IMR-90 (cell line): ENCODE data around the gene AUTS2. TPM values are rescaled to one million over a fixed set of nuclear protein-coding genes. Genes with fewer than 3 reads are reported as not detected.

Source experiments
- ATAC-seq: fragments of 200-7000 bp; cut with Tn5 transposase; 2 replicates; pipeline ENCODE4 v1.9.1; 2020; ENCODE audit warnings: low read depth, mild to moderate bottlenecking, moderate library complexity
- BruUV-seq: library from RNA; stranded (reverse); fragments of 400-500 nt; replicated peaks from 2 replicates; lab custom pipeline; 2021; lab: Mats Ljungman, UMichigan
- CTCF ChIA-PET: fragments of 300-600 bp; formaldehyde crosslinking; extraction: SDS; loops from one replicate; lab custom pipeline; 2021; ENCODE audit warnings: antibody characterized with exemption; lab: Yijun Ruan, JAX
- POLR2A ChIA-PET: fragments of 300-600 bp; sonication (Branson Sonifier 250); formaldehyde crosslinking; loops from one replicate; lab custom pipeline; 2022; ENCODE audit warnings: antibody characterized with exemption; ENCODE audit not compliant: unreplicated experiment; lab: Charles Lee
- DNase-seq: peaks from one replicate; pipeline ENCODE4 v3.0.0; 2013
- H2AFZ ChIP-seq: replicated peaks from 2 replicates; pipeline ENCODE3; 2013; ENCODE audit warnings: low read length, mild to moderate bottlenecking; ENCODE audit not compliant: poor library complexity
- H2AK5ac ChIP-seq: 2 replicates; pipeline ENCODE4 v1.6.1; 2013; ENCODE audit warnings: low read depth, low read length, inconsistent platforms
- H2AK9ac ChIP-seq: replicated peaks from 2 replicates; pipeline ENCODE3; 2013; ENCODE audit warnings: mild to moderate bottlenecking, low read depth, low read length, moderate library complexity; ENCODE audit not compliant: poor library complexity
- H2BK120ac ChIP-seq: 2 replicates; pipeline ENCODE4 v1.6.1; 2013; ENCODE audit warnings: low read depth, low read length, inconsistent platforms
- H2BK15ac ChIP-seq: 3 replicates; pipeline ENCODE4 v1.6.1; 2013; ENCODE audit warnings: low read depth, low read length, inconsistent platforms
- H2BK20ac ChIP-seq: 2 replicates; pipeline ENCODE4 v1.6.1; 2013; ENCODE audit warnings: low read depth, mild to moderate bottlenecking, inconsistent platforms, low read length, moderate library complexity
- H2BK5ac ChIP-seq: 2 replicates; pipeline ENCODE4 v1.6.1; 2013; ENCODE audit warnings: mild to moderate bottlenecking, low read depth, low read length, inconsistent platforms; ENCODE audit not compliant: poor library complexity, severe bottlenecking
- H3K14ac ChIP-seq: replicated peaks from 2 replicates; pipeline ENCODE4 v1.6.1; 2013; ENCODE audit warnings: low read depth, low read length, inconsistent platforms
- H3K18ac ChIP-seq: 2 replicates; pipeline ENCODE4 v1.6.1; 2013; ENCODE audit warnings: low read depth, low read length, control low read depth
- H3K23ac ChIP-seq: 2 replicates; pipeline ENCODE4 v1.6.1; 2013; ENCODE audit warnings: low read depth, low read length, inconsistent platforms
- H3K27ac ChIP-seq: 2 replicates; pipeline ENCODE4 v1.5.1; 2013; ENCODE audit warnings: mild to moderate bottlenecking, control low read depth, low read length; ENCODE audit not compliant: insufficient read depth
- H3K27me3 ChIP-seq: 2 replicates; pipeline ENCODE4 v1.6.1; 2013; ENCODE audit warnings: low read length; ENCODE audit not compliant: control insufficient read depth, insufficient read depth
- H3K36me3 ChIP-seq: 2 replicates; pipeline ENCODE4 v1.6.1; 2013; ENCODE audit warnings: low read length, mixed read lengths; ENCODE audit not compliant: control insufficient read depth, insufficient read depth
- H3K4ac ChIP-seq: 2 replicates; pipeline ENCODE4 v1.6.1; 2013; ENCODE audit warnings: low read depth, low read length, inconsistent platforms
- H3K4me1 ChIP-seq: 2 replicates; pipeline ENCODE4 v1.6.1; 2013; ENCODE audit warnings: low read length, mixed read lengths; ENCODE audit not compliant: control insufficient read depth, insufficient read depth
- H3K4me2 ChIP-seq: 2 replicates; pipeline ENCODE4 v1.6.1; 2013; ENCODE audit warnings: low read depth, mild to moderate bottlenecking, control low read depth, low read length, moderate library complexity
- H3K4me3 ChIP-seq: 2 replicates; pipeline ENCODE4 v1.5.1; 2013; ENCODE audit warnings: low read depth, mild to moderate bottlenecking, control low read depth, low read length, moderate library complexity; ENCODE audit not compliant: insufficient read depth
- H3K56ac ChIP-seq: 2 replicates; pipeline ENCODE4 v1.6.1; 2013; ENCODE audit warnings: low read length, inconsistent platforms; ENCODE audit not compliant: insufficient read depth; ENCODE audit errors: extremely low read depth
- H3K79me1 ChIP-seq, 2 experiments: 2 replicates each; pipeline ENCODE4 v1.6.1; 2013; ENCODE audit warnings: low read length in 2 of 2, inconsistent platforms in 1 of 2, low read depth in 1 of 2
- H3K9ac ChIP-seq: 2 replicates; pipeline ENCODE4 v1.6.1; 2013; ENCODE audit warnings: low read depth, low read length, control low read depth
- H3K9me1 ChIP-seq: 2 replicates; pipeline ENCODE4 v1.6.1; 2013; ENCODE audit warnings: low read length, inconsistent platforms; ENCODE audit not compliant: insufficient read depth
- H3K9me3 ChIP-seq: 2 replicates; pipeline ENCODE4 v1.6.1; 2013; ENCODE audit warnings: low read length; ENCODE audit not compliant: control insufficient read depth, insufficient read depth
- H4K20me1 ChIP-seq: 2 replicates; pipeline ENCODE4 v1.6.1; 2013; ENCODE audit warnings: low read length, inconsistent platforms; ENCODE audit not compliant: insufficient read depth
- H4K5ac ChIP-seq: 2 replicates; pipeline ENCODE4 v1.6.1; 2013; ENCODE audit warnings: mild to moderate bottlenecking, low read depth, low read length, control low read depth
- H4K8ac ChIP-seq, 2 experiments: 2 replicates each; pipeline ENCODE4 v1.6.1; 2013; ENCODE audit warnings: low read depth in 2 of 2, low read length in 2 of 2, control low read depth in 1 of 2, inconsistent platforms in 1 of 2
- H4K91ac ChIP-seq: 2 replicates; pipeline ENCODE4 v1.6.1; 2013; ENCODE audit warnings: low read depth, low read length, inconsistent platforms; ENCODE audit not compliant: insufficient read depth
- BHLHE40 ChIP-seq: fragments of 150-350 bp; IDR thresholded peaks from 2 replicates; pipeline ENCODE4 v1.6.1; 2016; ENCODE audit warnings: mild to moderate bottlenecking, low read depth, low read length
- CEBPB ChIP-seq: IDR thresholded peaks from 2 replicates; pipeline ENCODE4 v1.6.1; 2012; ENCODE audit warnings: low read depth, low read length, improper control_type of control experiment
- CHD1 ChIP-seq: IDR thresholded peaks from 2 replicates; pipeline ENCODE4 v1.6.1; 2012; ENCODE audit warnings: low read depth, low read length, improper control_type of control experiment
- FOS ChIP-seq: fragments of 150-350 bp; IDR thresholded peaks from 2 replicates; pipeline ENCODE4 v1.6.1; 2016; ENCODE audit warnings: low read depth, low read length
- MAFK ChIP-seq: IDR thresholded peaks from 2 replicates; pipeline ENCODE4 v1.6.1; 2012; ENCODE audit warnings: low read depth, low read length, improper control_type of control experiment
- MAZ ChIP-seq: IDR thresholded peaks from 2 replicates; pipeline ENCODE4 v1.6.1; 2012; ENCODE audit warnings: low read depth, mild to moderate bottlenecking, low read length, improper control_type of control experiment, moderate library complexity, borderline replicate concordance
- MXI1 ChIP-seq: IDR thresholded peaks from 2 replicates; pipeline ENCODE4 v1.6.1; 2012; ENCODE audit warnings: low read depth, mild to moderate bottlenecking, low read length, moderate library complexity, borderline replicate concordance
- NFE2L2 ChIP-seq: fragments of 150-350 bp; IDR thresholded peaks from 2 replicates; pipeline ENCODE4 v1.6.1; 2016; ENCODE audit warnings: low read depth, mild to moderate bottlenecking, low read length
- POLR2A ChIP-seq: IDR thresholded peaks from 2 replicates; pipeline ENCODE4 v1.6.1; 2012; ENCODE audit warnings: mild to moderate bottlenecking, low read depth, low read length
- RAD21 ChIP-seq: IDR thresholded peaks from 2 replicates; pipeline ENCODE4 v1.6.1; 2012; ENCODE audit warnings: low read length, improper control_type of control experiment
- RCOR1 ChIP-seq: IDR thresholded peaks from 2 replicates; pipeline ENCODE4 v1.6.1; 2012; ENCODE audit warnings: mild to moderate bottlenecking, low read length, improper control_type of control experiment; ENCODE audit not compliant: insufficient replicate concordance
- RFX5 ChIP-seq: IDR thresholded peaks from 2 replicates; pipeline ENCODE4 v1.8.0; 2012; ENCODE audit warnings: low read depth, mild to moderate bottlenecking, low read length, moderate library complexity
- SMC3 ChIP-seq: fragments of 150-350 bp; IDR thresholded peaks from 2 replicates; pipeline ENCODE4 v1.6.1; 2016; ENCODE audit warnings: low read depth, mild to moderate bottlenecking, antibody characterized with exemption, low read length, moderate library complexity
- WGBS, 2 experiments: methylation state at CpG; one replicate each; pipeline versions ENCODE4 v1.1.5 to v1.1.7; 2013; ENCODE audit warnings: missing lambda C conversion rate in 2 of 2; ENCODE audit not compliant: insufficient read length in 1 of 2; ENCODE audit errors: extremely low coverage in 2 of 2; 5-methylcytosine and 5-hydroxymethylcytosine counted together
- dilution Hi-C: fragments of 300-500 bp; cut with HindIII; formaldehyde crosslinking; loops from one replicate; pipeline ENCODE4 v1.14.3; 2018; ENCODE audit warnings: low sequenced_read_pairs; ENCODE audit not compliant: unreplicated experiment
- in situ Hi-C: fragments of 300-500 bp; cut with MboI; formaldehyde crosslinking; loops from 3 replicates; pipeline ENCODE4 v1.14.3; 2019; ENCODE audit warnings: low sequenced_read_pairs, inconsistent platforms, mixed read lengths
- intact Hi-C: fragments of 100-400 bp; cut with micrococcal nuclease; formaldehyde crosslinking; loops from 2 replicates; pipeline ENCODE4 v1.10.0; 2022
- polyA plus RNA-seq, 3 experiments: library from polyadenylated mRNA; depleted of rRNA; stranded (reverse); fragments of >200 nt; gene quantifications; 2 replicates each; pipeline ENCODE4 v1.2.3, GENCODE V29; 2012; ENCODE audit warnings: low replicate concordance in 1 of 3
- total RNA-seq: library from RNA; depleted of rRNA; stranded (reverse); fragments of >200 nt; gene quantifications from 2 replicates; pipeline ENCODE4 v1.2.3, GENCODE V29; 2012
- TF ChIP-seq, protein P1 (sequence below): fragments of 150-350 bp; IDR thresholded peaks from 2 replicates; pipeline ENCODE4 v1.6.1; 2016; ENCODE audit warnings: low read depth, mild to moderate bottlenecking, low read length, moderate library complexity, borderline replicate concordance
- TF ChIP-seq, protein P2 (sequence below): fragments of 150-350 bp; IDR thresholded peaks from 2 replicates; pipeline ENCODE4 v1.6.1; 2017; ENCODE audit warnings: mild to moderate bottlenecking, antibody characterized with exemption, low read length, low read depth
- TF ChIP-seq, protein P3 (sequence below): conservative IDR thresholded peaks from 2 replicates; pipeline ENCODE4 v1.5.1; 2012; ENCODE audit warnings: mild to moderate bottlenecking, low read depth, low read length, improper control_type of control experiment

Gene AUTS2
- total and polyA plus RNA-seq, 2 of the 4 experiments (the other 2 are of a cell fraction), result 0.90 to 3.0 TPM

DNA sequence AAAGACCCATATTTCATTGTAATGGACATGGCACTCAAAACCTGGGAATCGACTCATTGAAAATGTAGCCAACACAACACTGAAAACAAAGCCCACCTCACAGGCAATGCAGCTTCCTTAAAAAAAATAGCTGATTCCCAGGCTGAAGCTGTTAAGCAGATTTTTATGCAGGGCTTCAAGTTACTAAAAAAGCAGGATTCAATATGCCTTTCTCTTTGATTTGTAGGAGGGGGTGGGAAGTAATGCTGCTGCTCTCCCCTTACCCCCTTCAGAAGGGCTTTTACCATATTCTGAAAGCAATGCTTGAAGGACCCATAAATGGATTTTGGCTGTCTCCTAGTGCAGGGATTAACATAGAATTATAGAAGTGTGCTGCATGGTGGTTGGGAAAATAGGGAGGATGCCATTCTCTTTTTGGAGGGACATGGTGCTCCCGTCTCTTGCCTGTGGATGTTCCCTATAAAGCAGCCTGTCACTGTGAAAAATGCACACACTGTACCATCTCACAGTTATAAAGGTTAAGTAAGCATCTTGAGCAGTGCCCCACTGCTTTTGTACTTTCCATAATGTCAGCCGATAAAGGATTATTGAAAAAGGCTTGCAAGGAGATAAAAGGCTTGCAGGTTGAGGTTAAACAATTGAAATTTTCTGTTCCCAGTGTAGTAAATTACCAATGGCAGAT, 262.8 kb downstream of the AUTS2 start:
- no peak overlapping the region for H2AFZ ChIP-seq
- H2BK120ac ChIP-seq, result no peak overlapping the region
- H3K4me1 ChIP-seq, result no peaks in the 10 kb centered on the region
- no peak overlapping the region for H4K91ac ChIP-seq
- H3K9me1 ChIP-seq, result no peaks in the 10 kb centered on the region
- H3K36me3 ChIP-seq, result no peaks in the 10 kb centered on the region
- ChIA-PET CTCF (interaction anchor here (0.6 kb wide), 1 partner anchor 14 kb away, joined by 4 read pairs; no protein-coding TSS in a partner anchor), POLR2A (no interaction called here)
- in situ Hi-C loops, result no loop called here
- H2AK5ac ChIP-seq, result no peak overlapping the region
- intact Hi-C loops, result no loop called here
- no peaks in the 10 kb centered on the region for H3K9me3 ChIP-seq
- H3K4ac ChIP-seq, result no peak overlapping the region
- H2BK5ac ChIP-seq, result no peak overlapping the region
- no peak overlapping the region for H3K27ac ChIP-seq
- no peak overlapping the region for H3K18ac ChIP-seq
- no peak overlapping the region for H4K5ac ChIP-seq
- no peak overlapping the region for H2AK9ac ChIP-seq
- WGBS, 2 experiments, result no CpG with 5 or more reads among the region's 3 CpGs
- BruUV-seq, result no TSS peak
- H3K23ac ChIP-seq, result no peak overlapping the region
- H2BK20ac ChIP-seq, result no peak overlapping the region
- dilution Hi-C loops, result no loop called here
- DNase-seq (no peak), ATAC-seq (no peak)
- no peak overlapping the region for H3K4me3 ChIP-seq
- H3K56ac ChIP-seq, result no peak overlapping the region
- no peak overlapping the region for H4K8ac ChIP-seq
- H3K4me2 ChIP-seq, result no peak overlapping the region
- H3K27me3 ChIP-seq, result no peaks in the 10 kb centered on the region
- no peak overlapping the region for H2BK15ac ChIP-seq
- H3K9ac ChIP-seq, result no peak overlapping the region
- TF ChIP-seq RFX5, result no peak
- no peak for TF ChIP-seq BHLHE40
- TF ChIP-seq, protein P1, sequence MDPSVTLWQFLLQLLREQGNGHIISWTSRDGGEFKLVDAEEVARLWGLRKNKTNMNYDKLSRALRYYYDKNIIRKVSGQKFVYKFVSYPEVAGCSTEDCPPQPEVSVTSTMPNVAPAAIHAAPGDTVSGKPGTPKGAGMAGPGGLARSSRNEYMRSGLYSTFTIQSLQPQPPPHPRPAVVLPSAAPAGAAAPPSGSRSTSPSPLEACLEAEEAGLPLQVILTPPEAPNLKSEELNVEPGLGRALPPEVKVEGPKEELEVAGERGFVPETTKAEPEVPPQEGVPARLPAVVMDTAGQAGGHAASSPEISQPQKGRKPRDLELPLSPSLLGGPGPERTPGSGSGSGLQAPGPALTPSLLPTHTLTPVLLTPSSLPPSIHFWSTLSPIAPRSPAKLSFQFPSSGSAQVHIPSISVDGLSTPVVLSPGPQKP, result no peak
- no peak for TF ChIP-seq RCOR1
- TF ChIP-seq MAZ, result no peak
- TF ChIP-seq, protein P2, sequence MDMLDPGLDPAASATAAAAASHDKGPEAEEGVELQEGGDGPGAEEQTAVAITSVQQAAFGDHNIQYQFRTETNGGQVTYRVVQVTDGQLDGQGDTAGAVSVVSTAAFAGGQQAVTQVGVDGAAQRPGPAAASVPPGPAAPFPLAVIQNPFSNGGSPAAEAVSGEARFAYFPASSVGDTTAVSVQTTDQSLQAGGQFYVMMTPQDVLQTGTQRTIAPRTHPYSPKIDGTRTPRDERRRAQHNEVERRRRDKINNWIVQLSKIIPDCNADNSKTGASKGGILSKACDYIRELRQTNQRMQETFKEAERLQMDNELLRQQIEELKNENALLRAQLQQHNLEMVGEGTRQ, result no peak
- TF ChIP-seq, protein P3, sequence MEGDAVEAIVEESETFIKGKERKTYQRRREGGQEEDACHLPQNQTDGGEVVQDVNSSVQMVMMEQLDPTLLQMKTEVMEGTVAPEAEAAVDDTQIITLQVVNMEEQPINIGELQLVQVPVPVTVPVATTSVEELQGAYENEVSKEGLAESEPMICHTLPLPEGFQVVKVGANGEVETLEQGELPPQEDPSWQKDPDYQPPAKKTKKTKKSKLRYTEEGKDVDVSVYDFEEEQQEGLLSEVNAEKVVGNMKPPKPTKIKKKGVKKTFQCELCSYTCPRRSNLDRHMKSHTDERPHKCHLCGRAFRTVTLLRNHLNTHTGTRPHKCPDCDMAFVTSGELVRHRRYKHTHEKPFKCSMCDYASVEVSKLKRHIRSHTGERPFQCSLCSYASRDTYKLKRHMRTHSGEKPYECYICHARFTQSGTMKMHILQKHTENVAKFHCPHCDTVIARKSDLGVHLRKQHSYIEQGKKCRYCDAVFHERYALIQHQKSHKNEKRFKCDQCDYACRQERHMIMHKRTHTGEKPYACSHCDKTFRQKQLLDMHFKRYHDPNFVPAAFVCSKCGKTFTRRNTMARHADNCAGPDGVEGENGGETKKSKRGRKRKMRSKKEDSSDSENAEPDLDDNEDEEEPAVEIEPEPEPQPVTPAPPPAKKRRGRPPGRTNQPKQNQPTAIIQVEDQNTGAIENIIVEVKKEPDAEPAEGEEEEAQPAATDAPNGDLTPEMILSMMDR, result no peak
- no peak for TF ChIP-seq MAFK
- TF ChIP-seq CEBPB, result no peak
- TF ChIP-seq SMC3, result no peak
- no peak for TF ChIP-seq RAD21
- TF ChIP-seq MXI1, result no peak
- TF ChIP-seq FOS, result no peak
- TF ChIP-seq CHD1, result no peak
- TF ChIP-seq NFE2L2, result no peak
- TF ChIP-seq POLR2A, result no peak
- H4K20me1 ChIP-seq, result no peaks in the 10 kb centered on the region
- no peaks in the 10 kb centered on the region for H3K79me1 ChIP-seq
- H3K14ac ChIP-seq, result no peak overlapping the region
